H1 (cell line): ENCODE measurements around the gene RNF157. TPM values are rescaled to one million over a fixed set of nuclear protein-coding genes. Genes with fewer than 3 reads are reported as not detected.
"Not testable (repeated sequence)": the region's sequence is repeated elsewhere in the genome, so short reads cannot be mapped to it uniquely, and the experiment has no call there.

Experiments used
- CTCF ChIA-PET: fragments of 300-600 bp; sonication (Branson Sonifier 250); formaldehyde crosslinking; loops from one replicate; lab custom pipeline; 2021; ENCODE audit not compliant: partially characterized antibody; lab: Charles Lee
- POLR2A ChIA-PET: fragments of 300-600 bp; sonication (Branson Sonifier 250); formaldehyde crosslinking; loops from one replicate; lab custom pipeline; 2021; ENCODE audit warnings: inconsistent platforms; ENCODE audit not compliant: partially characterized antibody; lab: Charles Lee
- DNase-seq, 2 experiments: peaks; one replicate each; pipeline versions ENCODE4 v3.0.0 to v3.0.0-alpha.2; 2010 to 2022; ENCODE audit warnings: low spot score in 2 of 2, low read depth in 1 of 2, mixed read lengths in 1 of 2
- FAIRE-seq: peaks from 2 replicates; lab custom pipeline; 2011; peaks lifted over from hg19 to GRCh38; lab: Jason Lieb, UNC
- H2AFZ ChIP-seq: 2 replicates; pipeline ENCODE4 v1.8.1; 2012; ENCODE audit warnings: low read length, inconsistent platforms
- H2AK5ac ChIP-seq: 2 replicates; pipeline ENCODE4 v1.6.1; 2013; ENCODE audit warnings: low read depth, low read length
- H2BK120ac ChIP-seq: replicated peaks from 2 replicates; pipeline ENCODE3; 2013; ENCODE audit warnings: low read depth, low read length, inconsistent platforms
- H2BK12ac ChIP-seq: 2 replicates; pipeline ENCODE4 v1.6.1; 2013; ENCODE audit warnings: low read depth, low read length
- H2BK15ac ChIP-seq: 2 replicates; pipeline ENCODE4 v1.6.1; 2013; ENCODE audit warnings: low read length
- H2BK20ac ChIP-seq: 2 replicates; pipeline ENCODE4 v1.6.1; 2013; ENCODE audit warnings: low read length
- H2BK5ac ChIP-seq: 2 replicates; pipeline ENCODE4 v1.6.1; 2013; ENCODE audit warnings: low read depth, low read length
- H3K14ac ChIP-seq: 2 replicates; pipeline ENCODE4 v1.6.1; 2013; ENCODE audit warnings: inconsistent platforms; ENCODE audit not compliant: insufficient read length
- H3K18ac ChIP-seq: 2 replicates; pipeline ENCODE4 v1.6.1; 2013; ENCODE audit warnings: low read length; ENCODE audit errors: extremely low read depth
- H3K23ac ChIP-seq: 2 replicates; pipeline ENCODE4 v1.6.1; 2013; ENCODE audit warnings: inconsistent platforms; ENCODE audit not compliant: insufficient read length
- H3K23me2 ChIP-seq: 2 replicates; pipeline ENCODE4 v1.6.1; 2013; ENCODE audit warnings: low read depth, low read length
- H3K27ac ChIP-seq: 2 replicates; pipeline ENCODE4 v1.6.1; 2011; ENCODE audit warnings: low read depth, low read length, inconsistent platforms
- H3K27me3 ChIP-seq, 4 experiments: replicated peaks in 1 of 4; 1 replicate in 1 of 4; 2 replicates in 3 of 4; pipeline versions ENCODE4 v1.6.1 to v1.8.1; 2011 to 2013; ENCODE audit warnings: low read length in 3 of 4, mild to moderate bottlenecking in 3 of 4, inconsistent platforms in 2 of 4, mixed read lengths in 2 of 4, moderate library complexity in 1 of 4; ENCODE audit not compliant: control insufficient read depth in 3 of 4, insufficient read depth in 3 of 4; ENCODE audit errors: extremely low read depth in 1 of 4
- H3K36me3 ChIP-seq, 4 experiments: 2 replicates each; pipeline versions ENCODE4 v1.6.1 to v1.8.1; 2011 to 2013; ENCODE audit warnings: mild to moderate bottlenecking in 4 of 4, low read length in 3 of 4, moderate library complexity in 2 of 4, control low read depth in 1 of 4, inconsistent platforms in 1 of 4; ENCODE audit not compliant: insufficient read depth in 4 of 4, control insufficient read depth in 2 of 4
- H3K4ac ChIP-seq: replicated peaks from 2 replicates; pipeline ENCODE3; 2013; ENCODE audit warnings: low read length, low read depth, mixed read lengths, inconsistent platforms; ENCODE audit not compliant: insufficient read length
- H3K4me1 ChIP-seq, 4 experiments: replicated peaks in 1 of 4; 1 replicate in 1 of 4; 2 replicates in 3 of 4; pipeline versions ENCODE4 v1.6.1 to v1.8.1; 2011 to 2013; ENCODE audit warnings: low read length in 3 of 4, inconsistent platforms in 2 of 4, mixed read lengths in 1 of 4; ENCODE audit not compliant: insufficient read depth in 4 of 4, control insufficient read depth in 3 of 4
- H3K4me2 ChIP-seq, 2 experiments: 2 replicates each; pipeline versions ENCODE4 v1.6.1 to v1.8.1; 2011 to 2013; ENCODE audit warnings: low read depth in 2 of 2, low read length in 2 of 2, control low read depth in 1 of 2, inconsistent platforms in 1 of 2, mild to moderate bottlenecking in 1 of 2; ENCODE audit not compliant: insufficient read depth in 1 of 2
- H3K4me3 ChIP-seq, 4 experiments: fragments of 200-600, 300-600 bp in 1 of 4; sonication (generic), shearing (Covaris generic), sonication (Bioruptor Twin) in 1 of 4; 2 replicates each; pipeline versions ENCODE4 v1.5.1 to v1.8.1; 2011 to 2016; ENCODE audit warnings: low read length in 4 of 4, low read depth in 3 of 4, control low read depth in 2 of 4, inconsistent platforms in 2 of 4, mild to moderate bottlenecking in 2 of 4, mixed read lengths in 1 of 4, moderate library complexity in 1 of 4; ENCODE audit not compliant: insufficient read depth in 2 of 4; ENCODE audit errors: extremely low read depth in 1 of 4
- H3K56ac ChIP-seq: replicated peaks from 2 replicates; pipeline ENCODE3; 2013; ENCODE audit warnings: low read depth, mild to moderate bottlenecking, mixed read lengths, low read length, inconsistent platforms; ENCODE audit not compliant: insufficient read length
- H3K79me1 ChIP-seq: 2 replicates; pipeline ENCODE4 v1.6.1; 2013; ENCODE audit warnings: low read depth, low read length, control low read depth
- H3K79me2 ChIP-seq, 2 experiments: 2 replicates each; pipeline versions ENCODE4 v1.6.1 to v1.8.1; 2012 to 2013; ENCODE audit warnings: low read length in 2 of 2, mild to moderate bottlenecking in 2 of 2, inconsistent platforms in 1 of 2; ENCODE audit not compliant: insufficient read depth in 2 of 2, control insufficient read depth in 1 of 2
- H3K9ac ChIP-seq, 4 experiments: replicated peaks in 1 of 4; 1 replicate in 1 of 4; 2 replicates in 3 of 4; pipeline versions ENCODE4 v1.6.1 to v1.8.1; 2011 to 2013; ENCODE audit warnings: low read depth in 3 of 4, low read length in 3 of 4, control low read depth in 2 of 4, mild to moderate bottlenecking in 2 of 4, moderate library complexity in 2 of 4, inconsistent platforms in 1 of 4; ENCODE audit errors: extremely low read depth in 1 of 4
- H3K9me3 ChIP-seq, 2 experiments: 2 replicates each; pipeline versions ENCODE4 v1.6.1 to v1.8.1; 2012 to 2013; ENCODE audit warnings: mild to moderate bottlenecking in 2 of 2, moderate library complexity in 2 of 2, control low read depth in 1 of 2, inconsistent platforms in 1 of 2, low read depth in 1 of 2, low read length in 1 of 2, mixed read lengths in 1 of 2; ENCODE audit not compliant: insufficient read depth in 2 of 2
- H4K20me1 ChIP-seq, 2 experiments: replicated peaks in 1 of 2; 2 replicates each; pipeline versions ENCODE3 to v1.8.1; 2011 to 2013; ENCODE audit warnings: inconsistent platforms in 2 of 2, low read length in 2 of 2, mild to moderate bottlenecking in 1 of 2; ENCODE audit not compliant: insufficient read depth in 2 of 2, control insufficient read depth in 1 of 2
- H4K5ac ChIP-seq: 2 replicates; pipeline ENCODE4 v1.6.1; 2013; ENCODE audit warnings: low read length, low read depth, mixed read lengths, inconsistent platforms; ENCODE audit not compliant: insufficient read length
- H4K8ac ChIP-seq: 2 replicates; pipeline ENCODE4 v1.8.0; 2013; ENCODE audit warnings: mild to moderate bottlenecking, moderate library complexity, low read length, inconsistent platforms; ENCODE audit not compliant: insufficient read depth; ENCODE audit errors: extremely low read depth
- H4K91ac ChIP-seq: replicated peaks from 2 replicates; pipeline ENCODE3; 2013; ENCODE audit warnings: low read length, mixed read lengths, inconsistent platforms; ENCODE audit not compliant: insufficient read length
- WGBS, 2 experiments: shearing (Covaris generic) in 1 of 2; methylation state at CpG; one replicate each; pipeline versions ENCODE4 v1.1.6 to v1.1.7; 2013 to 2015; ENCODE audit warnings: low lambda C conversion rate in 2 of 2, mixed read lengths in 2 of 2, inconsistent platforms in 1 of 2, low coverage in 1 of 2, missing lambda C conversion rate in 1 of 2; ENCODE audit not compliant: insufficient replicate concordance in 2 of 2, insufficient coverage in 1 of 2, insufficient read length in 1 of 2; ENCODE audit errors: extremely low coverage in 1 of 2, missing lambda C conversion rate in 1 of 2; 5-methylcytosine and 5-hydroxymethylcytosine counted together
- polyA plus RNA-seq, 7 experiments: library from polyadenylated mRNA; depleted of rRNA in 3 of 7; stranded (reverse) in 5 of 7; unstranded in 2 of 7; fragments of >200 nt in 5 of 7; fragments of 200-250 nt in 2 of 7; gene quantifications; 1 replicate in 5 of 7; 2 replicates in 1 of 7; 4 replicates in 1 of 7; pipeline versions ENCODE4 v1.2.1 to v1.2.3, GENCODE V29; 2011 to 2013; ENCODE audit warnings: missing spikeins in 2 of 7, mixed read lengths in 2 of 7
- total RNA-seq: library from RNA; stranded (reverse); fragmentation: NEBNext Ultra II Directional; extraction: Animal tissue kit (Norgen Biotek cat#: 25700); gene quantifications from 2 replicates; pipeline ENCODE4 v1.2.1, GENCODE V29; 2021

RNF157 gene
- total and polyA plus RNA-seq, 2 of the 8 experiments (the other 6 are each of a cell fraction or from before 2014, with no cell fraction given) = 13.4 to 16.7 TPM

DNA sequence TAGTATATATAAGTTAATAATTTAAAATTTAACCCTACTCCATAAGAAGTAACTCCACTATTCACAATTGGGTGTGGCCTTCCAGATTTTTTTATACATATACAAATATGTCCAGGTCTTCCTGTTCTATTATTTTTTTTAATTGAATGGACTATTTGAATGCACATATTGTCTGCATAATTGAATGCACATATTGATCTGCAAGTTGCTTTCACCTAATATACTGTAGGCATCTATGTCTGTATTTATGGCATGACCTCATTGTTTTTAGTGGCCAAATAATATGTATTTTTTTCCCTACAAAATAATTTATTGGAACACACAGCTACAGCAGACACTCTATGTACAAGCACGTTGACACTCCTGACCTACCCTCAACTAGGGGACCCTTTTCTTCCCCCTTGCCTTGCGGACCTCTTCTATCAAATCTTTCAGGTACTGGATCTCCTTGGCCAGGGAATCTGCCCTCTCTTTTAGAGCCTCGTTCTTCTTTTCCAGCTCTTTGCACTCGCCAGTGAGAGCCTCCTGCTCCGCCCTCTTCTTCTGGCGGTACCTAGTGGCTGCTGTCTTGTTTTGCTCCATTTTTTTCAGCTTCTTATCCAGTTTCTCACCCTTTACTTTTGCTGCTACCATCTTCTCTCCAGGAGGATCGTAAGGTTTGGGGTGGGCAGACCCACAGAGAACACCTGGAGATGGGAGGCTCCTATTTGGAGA lies 14.8 kb downstream of the RNF157 start:
- H3K9ac ChIP-seq, H3K79me1 ChIP-seq, H4K20me1 ChIP-seq, H4K91ac ChIP-seq, H3K4me2 ChIP-seq, H4K5ac ChIP-seq, H3K23me2 ChIP-seq, H3K56ac ChIP-seq, H3K27ac ChIP-seq, H3K27me3 ChIP-seq, H2BK20ac ChIP-seq, H2BK12ac ChIP-seq, H2AK5ac ChIP-seq, H3K18ac ChIP-seq, H3K9me3 ChIP-seq, H3K4me3 ChIP-seq, H3K4me1 ChIP-seq, H2AFZ ChIP-seq, H2BK5ac ChIP-seq, H3K14ac ChIP-seq, H2BK15ac ChIP-seq, FAIRE-seq, H3K4ac ChIP-seq, H3K36me3 ChIP-seq, H4K8ac ChIP-seq, POLR2A ChIA-PET, H3K79me2 ChIP-seq, H3K23ac ChIP-seq, H2BK120ac ChIP-seq: not testable (repeated sequence)
- WGBS, 2 experiments = 88% methylated on average over 7 of the region's 7 CpGs; no CpG with 5 or more reads in 1 of the 2 experiments
- DNase-seq = peak in 1 of 2 experiments; percentile 33
- CTCF ChIA-PET = interaction anchor here (2.5 kb wide), 1 partner anchor 54 kb away, joined by 11 read pairs; no protein-coding TSS in a partner anchor
